HepG2 (cell line): Measurements from ENCODE around the gene GRAMD4. TPM values are rescaled to one million over a fixed set of nuclear protein-coding genes. Genes with fewer than 3 reads are reported as not detected.

ENCODE experiments used
- HIVEP1 ChIP-seq: sonication (generic); formaldehyde crosslinking; IDR thresholded peaks from 2 replicates; pipeline ENCODE4 v1.4.0; 2020; ENCODE audit warnings: mild to moderate bottlenecking, missing genetic modification reagents
- MAX ChIP-seq: IDR thresholded peaks from 2 replicates; pipeline ENCODE4 v1.6.1; 2012; ENCODE audit warnings: inconsistent platforms
- MYC ChIP-seq: sonication (generic); formaldehyde crosslinking; IDR thresholded peaks from 2 replicates; pipeline ENCODE4 v1.9.0; 2021; ENCODE audit warnings: missing genetic modification reagents, borderline replicate concordance
- polyA plus RNA-seq, 8 experiments: library from polyadenylated mRNA; depleted of rRNA in 3 of 8; stranded (reverse) in 7 of 8; unstranded in 1 of 8; fragments of >200 nt; fragmentation: Illumina TruSeq in 4 of 8; extraction: Trizol in 4 of 8; gene quantifications; 2 replicates each; pipeline versions ENCODE4 v1.2.1 to v1.2.3, GENCODE V29; 2011 to 2016; ENCODE audit warnings: low read depth in 4 of 8, missing spikeins in 1 of 8, mixed read lengths in 1 of 8; ENCODE audit not compliant: insufficient read depth in 1 of 8
- total RNA-seq, 5 experiments: library from RNA; depleted of rRNA; stranded (reverse); fragments of >200 nt; fragmentation: Illumina TruSeq; extraction: Trizol; gene quantifications; 2 replicates each; pipeline ENCODE4 v1.2.3, GENCODE V29; 2016; ENCODE audit warnings: low read depth in 1 of 5
- TF ChIP-seq, protein P1 (sequence below): sonication (generic); formaldehyde crosslinking; IDR thresholded peaks from 2 replicates; pipeline ENCODE4 v1.5.0; 2020; ENCODE audit warnings: mild to moderate bottlenecking, missing genetic modification reagents, borderline replicate concordance

GRAMD4 gene
- total and polyA plus RNA-seq, 2 of the 13 experiments (the other 11 are each of a cell fraction or from before 2014, with no cell fraction given), result 15.2 to 15.7 TPM

GRCh38 chr22:46612341-46612903, 7.8 kb upstream of the GRAMD4 start (continued):
- 0 out of 2 replicates have a peak, but pooled peaks have one; percentile 45 for TF ChIP-seq HIVEP1 (CRISPR knock-in tag)
- TF ChIP-seq MAX, result peak; percentile 17; the same call in 1 of the 2 replicates
- TF ChIP-seq, protein P1, sequence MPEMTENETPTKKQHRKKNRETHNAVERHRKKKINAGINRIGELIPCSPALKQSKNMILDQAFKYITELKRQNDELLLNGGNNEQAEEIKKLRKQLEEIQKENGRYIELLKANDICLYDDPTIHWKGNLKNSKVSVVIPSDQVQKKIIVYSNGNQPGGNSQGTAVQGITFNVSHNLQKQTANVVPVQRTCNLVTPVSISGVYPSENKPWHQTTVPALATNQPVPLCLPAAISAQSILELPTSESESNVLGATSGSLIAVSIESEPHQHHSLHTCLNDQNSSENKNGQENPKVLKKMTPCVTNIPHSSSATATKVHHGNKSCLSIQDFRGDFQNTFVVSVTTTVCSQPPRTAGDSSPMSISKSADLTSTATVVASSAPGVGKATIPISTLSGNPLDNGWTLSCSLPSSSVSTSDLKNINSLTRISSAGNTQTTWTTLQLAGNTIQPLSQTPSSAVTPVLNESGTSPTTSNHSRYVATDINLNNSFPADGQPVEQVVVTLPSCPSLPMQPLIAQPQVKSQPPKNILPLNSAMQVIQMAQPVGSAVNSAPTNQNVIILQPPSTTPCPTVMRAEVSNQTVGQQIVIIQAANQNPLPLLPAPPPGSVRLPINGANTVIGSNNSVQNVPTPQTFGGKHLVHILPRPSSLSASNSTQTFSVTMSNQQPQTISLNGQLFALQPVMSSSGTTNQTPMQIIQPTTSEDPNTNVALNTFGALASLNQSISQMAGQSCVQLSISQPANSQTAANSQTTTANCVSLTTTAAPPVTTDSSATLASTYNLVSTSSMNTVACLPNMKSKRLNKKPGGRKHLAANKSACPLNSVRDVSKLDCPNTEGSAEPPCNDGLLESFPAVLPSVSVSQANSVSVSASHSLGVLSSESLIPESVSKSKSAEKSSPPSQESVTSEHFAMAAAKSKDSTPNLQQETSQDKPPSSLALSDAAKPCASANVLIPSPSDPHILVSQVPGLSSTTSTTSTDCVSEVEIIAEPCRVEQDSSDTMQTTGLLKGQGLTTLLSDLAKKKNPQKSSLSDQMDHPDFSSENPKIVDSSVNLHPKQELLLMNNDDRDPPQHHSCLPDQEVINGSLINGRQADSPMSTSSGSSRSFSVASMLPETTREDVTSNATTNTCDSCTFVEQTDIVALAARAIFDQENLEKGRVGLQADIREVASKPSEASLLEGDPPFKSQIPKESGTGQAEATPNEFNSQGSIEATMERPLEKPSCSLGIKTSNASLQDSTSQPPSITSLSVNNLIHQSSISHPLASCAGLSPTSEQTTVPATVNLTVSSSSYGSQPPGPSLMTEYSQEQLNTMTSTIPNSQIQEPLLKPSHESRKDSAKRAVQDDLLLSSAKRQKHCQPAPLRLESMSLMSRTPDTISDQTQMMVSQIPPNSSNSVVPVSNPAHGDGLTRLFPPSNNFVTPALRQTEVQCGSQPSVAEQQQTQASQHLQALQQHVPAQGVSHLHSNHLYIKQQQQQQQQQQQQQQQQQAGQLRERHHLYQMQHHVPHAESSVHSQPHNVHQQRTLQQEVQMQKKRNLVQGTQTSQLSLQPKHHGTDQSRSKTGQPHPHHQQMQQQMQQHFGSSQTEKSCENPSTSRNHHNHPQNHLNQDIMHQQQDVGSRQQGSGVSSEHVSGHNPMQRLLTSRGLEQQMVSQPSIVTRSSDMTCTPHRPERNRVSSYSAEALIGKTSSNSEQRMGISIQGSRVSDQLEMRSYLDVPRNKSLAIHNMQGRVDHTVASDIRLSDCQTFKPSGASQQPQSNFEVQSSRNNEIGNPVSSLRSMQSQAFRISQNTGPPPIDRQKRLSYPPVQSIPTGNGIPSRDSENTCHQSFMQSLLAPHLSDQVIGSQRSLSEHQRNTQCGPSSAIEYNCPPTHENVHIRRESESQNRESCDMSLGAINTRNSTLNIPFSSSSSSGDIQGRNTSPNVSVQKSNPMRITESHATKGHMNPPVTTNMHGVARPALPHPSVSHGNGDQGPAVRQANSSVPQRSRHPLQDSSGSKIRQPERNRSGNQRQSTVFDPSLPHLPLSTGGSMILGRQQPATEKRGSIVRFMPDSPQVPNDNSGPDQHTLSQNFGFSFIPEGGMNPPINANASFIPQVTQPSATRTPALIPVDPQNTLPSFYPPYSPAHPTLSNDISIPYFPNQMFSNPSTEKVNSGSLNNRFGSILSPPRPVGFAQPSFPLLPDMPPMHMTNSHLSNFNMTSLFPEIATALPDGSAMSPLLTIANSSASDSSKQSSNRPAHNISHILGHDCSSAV, result 0 out of 2 replicates have a peak, but pooled peaks have one; percentile 46
- TF ChIP-seq MYC, result peak; percentile 3; the same call in 1 of the 2 replicates
